Fibroblast of skin of right quadriceps (primary cell): ENCODE results near the gene KCNJ11.

Source experiments
- DNase-seq: peaks from one replicate; pipeline ENCODE4 v3.0.0-alpha.2; 2013

Gene KCNJ11

DNA sequence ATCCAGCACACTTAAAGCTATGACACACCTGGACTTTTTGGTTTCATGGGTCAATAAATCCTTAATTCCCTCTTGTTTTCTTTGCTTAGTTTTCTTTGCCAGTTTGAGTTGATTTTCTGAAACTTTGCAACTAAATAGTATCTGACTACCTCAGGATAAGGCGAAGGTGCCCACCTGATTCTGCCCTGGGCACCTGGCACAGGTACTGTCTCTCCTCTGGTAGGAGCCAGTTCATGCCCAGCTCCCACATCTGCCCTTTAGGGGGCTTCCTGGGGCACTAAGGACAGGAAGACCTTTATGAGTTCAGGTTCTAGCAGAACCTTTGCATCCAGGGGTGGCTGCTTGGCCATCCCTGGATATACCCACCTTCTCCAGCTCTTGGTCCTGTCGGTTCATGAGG, 19.6 kb upstream of the KCNJ11 start:
- no peak for DNase-seq

DNA sequence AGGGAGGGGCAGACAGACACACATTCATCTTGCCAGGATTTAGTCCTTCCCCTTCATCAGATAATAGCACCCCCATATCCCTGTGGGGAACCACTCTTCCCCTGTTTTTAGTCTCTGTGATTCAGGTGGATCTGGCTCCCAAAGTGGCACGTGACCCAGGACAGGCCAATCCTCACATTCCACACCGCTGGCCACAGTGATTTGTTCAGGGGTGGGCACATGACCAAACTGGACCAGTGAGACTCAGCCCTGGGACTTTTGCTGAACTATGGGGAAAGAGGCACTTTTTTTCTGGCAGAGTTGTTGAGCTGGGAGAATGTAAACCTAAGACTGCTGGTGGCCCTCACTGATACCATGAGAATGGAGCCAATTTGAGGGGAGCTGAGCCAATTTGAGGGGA, 19.1 kb upstream of the KCNJ11 start:
- no peak for DNase-seq

DNA sequence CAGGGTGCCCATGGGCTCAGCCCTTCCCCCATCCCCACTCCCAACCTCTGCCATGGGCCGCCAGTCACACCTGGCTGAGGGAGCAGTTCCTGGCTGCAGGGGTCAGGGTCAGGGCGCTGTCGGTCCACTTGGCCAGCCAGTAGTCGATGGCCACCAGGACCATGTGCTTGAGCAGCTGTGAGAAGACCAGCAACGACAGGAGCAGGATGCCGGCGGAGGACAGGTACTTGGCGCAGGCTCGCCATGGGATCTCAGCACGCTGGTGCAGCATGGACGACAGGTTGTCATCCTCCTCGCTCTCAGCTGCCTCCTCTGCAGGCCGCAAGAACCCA, 18.3 kb upstream of the KCNJ11 start:
- DNase-seq = no peak

GRCh38 chr11:17406082-17406817, 17.8 kb upstream of the KCNJ11 start:
- no peak for DNase-seq

DNA sequence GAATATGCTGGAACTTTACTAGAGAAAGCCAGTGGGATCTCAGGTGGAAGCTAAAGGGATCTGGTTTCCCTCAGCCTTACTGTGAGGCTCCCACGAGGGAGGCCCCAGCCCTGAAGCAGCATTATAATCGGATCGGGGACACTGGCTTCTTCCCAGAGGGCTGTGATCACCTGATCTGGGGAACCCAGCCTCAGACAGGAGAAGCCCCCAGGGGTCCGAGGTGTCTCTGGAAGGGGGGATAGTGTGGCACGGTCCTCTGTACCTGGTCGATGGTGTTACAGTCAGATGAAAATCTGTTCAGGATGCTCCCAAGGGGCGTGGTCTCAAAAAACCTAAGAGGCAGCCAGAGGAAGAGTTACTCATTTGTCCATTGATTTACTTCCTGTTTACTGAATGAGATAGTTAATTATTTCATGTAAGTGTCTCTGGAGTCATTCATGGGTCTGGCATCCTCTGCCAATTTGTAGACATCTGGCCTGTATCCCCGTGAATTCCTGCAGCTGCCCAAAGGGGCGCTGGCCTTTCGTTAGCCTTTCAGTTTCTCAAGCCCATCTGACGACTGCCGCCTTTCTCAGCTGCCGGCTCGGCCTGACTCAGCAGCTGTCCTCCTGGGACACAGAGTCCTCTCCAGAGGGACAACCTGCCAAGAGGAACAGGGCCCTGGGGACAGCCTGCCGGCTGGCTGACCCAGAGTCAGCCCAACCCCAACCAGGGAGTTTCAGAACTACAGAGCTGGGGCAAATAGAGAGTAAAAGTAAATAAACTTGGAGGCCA, 17.0 kb upstream of the KCNJ11 start:
- DNase-seq = no peak

DNA sequence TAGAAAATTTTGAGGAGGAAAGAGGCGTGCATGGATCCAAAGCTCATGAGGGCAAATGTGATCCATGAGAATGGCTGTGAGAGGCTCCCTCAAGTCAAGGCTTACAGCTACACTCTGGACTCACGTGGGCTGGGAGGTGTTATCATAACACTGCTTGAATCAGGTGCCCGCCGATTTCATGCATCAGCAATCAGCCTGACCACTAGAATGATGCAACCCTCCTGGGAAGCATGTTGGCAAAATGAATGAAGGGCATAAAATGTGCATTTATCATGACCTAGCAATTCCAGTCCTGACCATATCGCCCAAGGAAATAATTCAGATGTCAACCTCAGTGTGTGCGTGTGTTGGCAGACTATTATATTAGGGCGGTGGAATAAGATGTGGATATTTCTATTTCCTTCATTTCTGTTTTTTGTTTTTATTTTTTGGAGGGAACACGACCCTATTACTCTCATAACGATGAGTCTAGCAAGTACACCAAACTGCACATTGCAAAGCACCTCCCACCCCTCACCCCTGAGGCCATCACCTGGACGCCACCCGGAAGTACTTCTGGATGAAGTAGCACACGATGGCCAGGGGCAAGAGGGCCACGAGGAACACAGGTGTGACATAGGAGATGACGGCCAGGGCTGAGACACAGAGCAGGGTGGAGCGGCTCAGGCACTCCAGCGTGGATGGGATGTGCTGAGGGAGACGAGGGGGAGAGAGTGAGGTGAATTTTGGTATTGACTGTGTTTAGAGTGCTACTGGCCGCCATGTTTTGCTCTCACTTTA, 15.7 kb upstream of the KCNJ11 start:
- DNase-seq = no peak

DNA sequence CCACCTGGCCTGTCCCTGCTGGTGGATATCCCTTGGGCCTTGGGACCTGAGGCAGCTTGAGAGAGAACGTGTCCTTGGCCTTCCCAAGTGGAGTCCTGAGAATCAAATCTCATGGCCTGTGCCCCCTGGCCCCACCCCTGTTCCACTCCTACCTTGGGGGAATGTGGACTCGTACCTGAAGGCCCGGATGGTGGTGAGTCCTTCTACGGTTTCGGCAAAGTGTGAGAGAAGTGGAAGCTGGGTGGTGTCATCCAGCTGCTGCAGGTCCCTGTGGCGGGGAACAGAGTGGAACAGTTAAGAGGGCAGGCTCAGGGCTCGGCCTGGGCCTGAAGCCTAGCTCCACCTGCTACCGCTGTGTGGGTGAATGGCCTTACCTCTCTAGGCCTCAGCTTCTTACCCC, 14.0 kb upstream of the KCNJ11 start:
- DNase-seq = no peak

DNA sequence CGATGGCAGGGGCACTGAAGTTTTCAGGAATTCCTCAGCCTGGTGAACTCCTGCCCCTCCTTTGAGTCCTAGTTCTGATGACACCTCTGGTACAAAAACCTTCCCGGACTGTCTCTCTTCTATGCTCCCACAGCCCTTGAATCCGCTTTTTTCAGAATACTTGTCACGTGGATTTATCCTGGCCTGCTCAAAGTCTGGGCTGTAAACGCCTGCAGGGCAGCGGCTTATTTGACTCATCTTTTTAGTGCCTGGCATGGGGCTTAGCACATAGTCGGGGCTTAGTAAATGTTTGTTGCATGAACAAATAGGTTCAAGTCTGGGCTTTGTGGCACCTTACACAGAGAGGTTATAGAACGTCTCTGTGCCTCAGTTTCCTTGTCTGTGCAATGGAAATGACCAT, 13.4 kb upstream of the KCNJ11 start:
- no peak for DNase-seq

DNA sequence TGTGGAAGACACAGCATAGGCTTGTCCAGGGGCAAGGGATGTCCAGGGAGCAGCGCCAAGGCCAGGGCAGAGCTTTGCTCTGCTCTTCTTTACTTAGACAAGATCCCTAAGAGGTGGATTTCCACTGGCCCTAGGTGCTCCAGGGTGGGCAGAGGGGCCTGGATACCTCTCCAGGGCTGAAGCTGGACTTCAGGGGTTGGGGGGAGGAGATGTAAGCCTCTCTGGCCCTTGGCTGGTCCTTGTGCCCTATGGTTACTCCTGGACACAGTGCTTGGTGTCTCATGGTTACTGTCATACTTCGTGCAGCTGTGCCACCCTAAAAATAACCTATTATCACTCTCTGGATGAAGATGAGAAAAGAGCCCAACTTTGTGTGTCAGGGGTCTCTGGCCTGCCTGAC, 12.9 kb upstream of the KCNJ11 start:
- DNase-seq = no peak

DNA sequence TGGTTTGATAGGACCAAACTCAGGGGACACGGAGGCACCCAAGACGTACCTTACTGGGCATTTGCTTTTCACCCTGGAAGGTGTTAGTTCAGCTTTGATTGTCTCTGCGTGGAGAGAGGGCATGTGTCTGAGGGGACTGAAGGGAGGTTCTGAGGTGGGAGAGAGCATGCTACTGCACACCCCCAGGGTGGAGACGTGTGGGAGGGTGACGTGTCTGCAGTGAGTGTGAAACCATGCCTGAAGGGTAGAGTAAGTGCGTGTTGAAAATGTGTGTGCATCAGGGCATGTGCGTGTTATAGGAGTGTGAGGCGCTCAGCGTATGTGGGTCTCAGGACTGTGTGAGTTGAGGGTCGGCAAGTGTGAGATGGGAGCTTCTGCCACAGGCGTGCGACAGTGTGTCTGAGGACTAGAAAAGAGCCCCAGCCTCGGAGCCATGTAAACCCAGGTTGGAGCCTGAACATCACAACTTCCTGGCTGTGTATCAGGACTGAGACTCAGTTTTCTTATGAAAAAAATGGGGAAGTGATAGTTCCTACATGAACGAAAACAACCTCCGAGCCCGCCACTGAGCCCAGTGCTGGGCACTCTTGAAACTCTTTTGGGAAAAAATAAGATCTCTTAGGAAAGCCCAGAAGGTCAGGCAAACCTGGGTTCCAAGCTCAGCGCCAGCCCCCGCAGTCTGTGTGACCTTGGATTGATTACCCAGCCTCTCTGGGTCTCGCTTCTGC, 11.8 kb upstream of the KCNJ11 start:
- no peak for DNase-seq

DNA sequence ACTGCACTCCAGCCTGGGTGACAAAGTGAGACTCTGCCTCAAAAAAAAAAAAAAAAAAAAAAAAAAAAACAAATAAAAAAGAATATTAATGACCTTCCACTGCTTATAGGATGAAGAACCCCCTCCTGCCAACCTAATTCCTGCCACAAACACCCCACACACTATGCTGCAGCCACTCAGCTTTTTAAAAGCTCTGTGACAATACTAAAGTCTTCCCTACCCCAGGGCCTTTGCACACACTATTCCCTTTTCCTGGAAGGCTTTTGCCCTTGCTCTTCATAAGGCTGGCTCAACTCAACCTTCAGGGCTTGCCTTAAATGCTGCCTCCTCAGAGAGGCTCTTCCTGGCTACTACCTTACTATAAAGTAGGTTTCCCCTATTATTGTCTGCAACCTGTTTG, 10.8 kb upstream of the KCNJ11 start:
- no peak for DNase-seq

DNA sequence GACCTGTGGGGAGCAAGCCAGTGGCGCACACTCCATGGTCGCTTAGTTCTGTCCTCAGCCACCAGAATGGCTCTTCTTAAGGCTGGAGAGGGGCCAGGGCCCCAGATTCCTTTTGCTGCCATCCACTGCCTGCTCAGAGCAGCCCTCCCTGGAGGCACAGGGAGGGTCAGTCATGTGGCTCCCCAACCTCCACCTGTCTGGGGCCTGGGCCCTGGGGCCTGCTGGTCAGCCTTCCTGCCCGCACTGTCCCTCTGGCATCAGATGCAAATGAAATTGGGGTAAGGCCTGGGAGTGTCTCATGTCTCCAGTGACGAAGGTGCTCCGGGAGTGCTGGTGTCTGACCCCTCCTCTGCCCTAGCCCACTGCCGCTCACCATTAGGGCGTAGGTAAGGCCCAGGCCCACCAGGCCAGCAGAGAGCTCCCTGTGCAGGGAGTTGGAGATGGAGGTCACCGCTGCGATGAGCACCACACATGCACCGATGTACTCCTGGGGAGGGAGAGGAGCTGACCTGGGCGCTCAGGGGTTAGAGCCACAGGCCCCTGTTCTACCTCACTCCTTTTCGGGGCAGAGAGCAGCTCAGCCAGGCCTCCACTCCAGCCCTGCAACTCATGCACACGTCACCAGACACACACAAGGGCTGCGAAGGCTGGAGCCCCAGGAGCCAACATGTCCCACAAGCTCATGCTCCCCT, 9.0 kb upstream of the KCNJ11 start:
- DNase-seq = no peak

GRCh38 chr11:17396598-17397310, 8.3 kb upstream of the KCNJ11 start:
- no peak for DNase-seq

GRCh38 chr11:17395978-17396377, 7.5 kb upstream of the KCNJ11 start:
- no peak for DNase-seq

DNA sequence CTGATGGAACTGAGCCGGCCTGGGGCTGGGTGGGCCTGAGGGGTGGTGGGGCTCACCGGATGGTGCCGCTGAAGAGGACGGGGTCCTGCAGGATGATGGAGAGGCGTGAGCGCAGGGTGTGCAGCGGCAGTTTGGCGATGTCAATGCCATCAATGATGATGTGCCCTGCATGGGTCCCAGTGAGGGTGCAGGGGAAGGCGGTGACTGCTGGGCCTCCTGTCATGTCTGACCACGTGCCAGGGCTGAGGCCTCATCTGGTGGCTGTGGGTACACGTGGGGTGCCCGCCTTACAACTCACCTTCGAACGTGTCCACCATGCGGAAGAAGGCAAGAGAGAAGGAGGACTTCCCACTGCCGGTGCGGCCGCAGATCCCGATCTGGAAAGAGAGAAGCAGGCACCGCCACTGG, 7.1 kb upstream of the KCNJ11 start:
- DNase-seq = no peak

DNA sequence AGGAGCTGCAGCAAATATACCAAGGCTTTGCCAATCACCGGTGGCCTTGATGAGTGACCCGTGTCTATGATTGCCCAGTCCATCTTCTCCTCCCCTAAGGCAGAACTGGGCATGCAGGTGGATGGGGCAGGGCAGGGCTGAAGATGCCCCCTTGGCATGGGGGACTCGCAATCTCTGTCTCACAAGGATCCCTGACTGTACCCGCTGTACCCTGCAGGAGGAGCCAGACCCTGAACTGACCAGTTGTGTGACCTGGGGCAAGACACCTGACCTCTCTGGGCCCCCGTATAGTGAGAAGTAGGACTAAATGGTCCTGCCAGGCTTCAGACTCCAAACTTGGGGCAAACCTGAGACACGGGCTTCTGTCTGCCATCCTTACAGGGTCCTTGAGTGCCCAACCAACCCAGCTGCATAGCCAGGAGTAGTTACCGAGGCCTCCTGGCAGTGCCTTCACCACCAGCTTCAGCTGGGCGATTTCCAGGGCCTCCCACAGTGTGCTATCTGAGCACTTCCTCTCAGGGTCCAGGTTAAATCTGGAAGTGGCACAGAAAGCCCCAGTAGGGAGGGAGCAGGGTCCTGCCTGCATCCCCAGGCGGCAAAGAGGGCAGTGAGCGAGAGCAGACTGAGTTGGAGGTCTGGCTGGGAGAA, 6.4 kb upstream of the KCNJ11 start:
- no peak for DNase-seq

GRCh38 chr11:17393472-17393871, 5.0 kb upstream of the KCNJ11 start:
- DNase-seq = no peak

- no peak for DNase-seq
Observed at GRCh38 chr11:17392872-17393271, 4.4 kb upstream of the KCNJ11 start.

GRCh38 chr11:17391493-17392355, 3.3 kb upstream of the KCNJ11 start:
- no peak for DNase-seq

GRCh38 chr11:17389957-17390649, 1.6 kb upstream of the KCNJ11 start:
- no peak for DNase-seq
